ENCODE data around the gene GSTA4.

GRCh38 chr6:53032849-53033248 is 37.8 kb upstream of the GSTA4 start:
- TF ChIP-seq EZH2 (IDR thresholded peaks at IDR 0.05; ENCODE audit: insufficient read depth, poor library complexity, severe bottlenecking) (no peak), EZH2phosphoT487 (IDR thresholded peaks at IDR 0.05; ENCODE audit: insufficient read depth, low read depth) (no peak)

All from GM23248 (cell line).